ENCODE measurements around the gene SPAG7.

The SPAG7 gene

GRCh38 chr17:4949321-4950074, 18.1 kb downstream of the SPAG7 start:
- peak; percentile 32 to 62 for DNase-seq

- peak; percentile 80 to 86 for DNase-seq
Measured at GRCh38 chr17:4948931-4949320, 18.7 kb downstream of the SPAG7 start.

GRCh38 chr17:4948166-4948930, 19.3 kb downstream of the SPAG7 start, which contains the start of gene PFN1:
Gene PFN1, minus strand, starts transcription at chr17:4948530. Its CDS starts 136 bp downstream, at chr17:4948394.
- peak; percentile 65 to 74 for DNase-seq

DNA sequence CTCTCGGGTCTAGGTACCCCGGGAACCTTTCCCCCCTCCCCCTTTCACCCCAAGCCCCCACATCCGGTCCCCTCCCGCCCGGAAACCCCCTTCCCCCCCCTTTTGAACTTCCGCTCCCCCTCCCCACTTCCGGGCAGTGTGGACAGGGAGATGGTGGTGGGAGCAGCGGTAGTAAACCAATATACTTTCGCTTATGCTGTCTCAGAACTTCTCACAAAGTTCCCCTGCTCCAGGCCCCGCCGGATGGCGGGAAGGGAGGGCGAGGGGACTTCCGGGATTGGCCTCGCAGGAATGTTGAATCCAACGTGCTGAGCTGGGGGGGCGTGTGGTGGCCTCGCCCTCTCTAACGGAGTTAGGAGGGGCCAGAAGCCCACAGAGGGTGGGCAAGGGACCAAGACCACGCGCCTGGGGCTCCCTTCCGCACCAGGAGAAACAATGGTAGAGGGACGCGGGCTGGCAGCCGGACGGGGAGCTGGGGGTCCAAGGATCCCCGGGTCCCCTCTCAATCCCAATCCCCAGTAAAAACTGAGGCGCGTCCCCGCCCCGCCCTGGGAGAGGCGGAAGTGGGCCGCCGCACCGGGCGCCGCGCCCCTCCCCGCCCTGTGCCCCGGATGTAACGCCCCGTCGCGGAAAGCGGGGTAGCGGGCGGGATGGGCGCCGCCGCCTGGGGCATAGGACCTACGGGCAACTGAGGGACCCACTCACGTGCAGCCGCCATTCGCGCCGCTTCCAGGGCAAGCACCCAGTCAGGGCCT, 20.0 kb downstream of the SPAG7 start:
- peak in 1 of 2 experiments; percentile 38 for DNase-seq

GRCh38 chr17:4947010-4947410, 20.6 kb downstream of the SPAG7 start:
- DNase-seq, result no peak

DNA sequence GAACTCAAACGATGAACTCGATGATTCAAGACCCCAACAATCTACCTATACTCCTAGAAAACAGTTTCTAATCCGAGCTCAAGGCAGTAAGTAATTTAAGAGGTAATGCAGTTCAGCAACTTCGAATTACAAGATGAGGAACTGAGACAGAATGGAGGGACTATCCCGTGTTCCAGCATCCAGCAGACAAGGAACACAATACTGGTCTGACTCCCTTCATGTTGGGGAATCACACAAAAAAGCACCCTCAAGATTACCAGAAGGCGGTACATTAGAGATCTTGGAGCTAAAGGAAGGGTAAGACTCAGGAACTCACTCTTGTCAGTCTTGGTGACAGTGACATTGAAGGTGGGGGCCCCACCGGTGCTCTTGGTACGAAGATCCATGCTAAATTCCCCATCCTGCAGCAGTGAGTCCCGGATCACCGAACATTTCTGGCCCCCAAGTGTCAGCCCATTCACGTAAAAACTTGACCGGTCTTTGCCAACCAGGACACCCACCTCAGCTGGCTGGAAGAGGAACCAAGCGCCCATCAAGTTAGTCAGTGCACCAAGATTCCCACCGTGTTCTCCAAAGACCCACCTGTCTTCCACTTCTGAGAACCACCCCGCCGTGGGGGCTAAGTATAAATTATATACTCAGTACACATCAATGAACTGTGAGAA, 21.2 kb downstream of the SPAG7 start:
- no peak for DNase-seq

GRCh38 chr17:4945944-4946280, 21.7 kb downstream of the SPAG7 start:
- no peak for DNase-seq

DNA sequence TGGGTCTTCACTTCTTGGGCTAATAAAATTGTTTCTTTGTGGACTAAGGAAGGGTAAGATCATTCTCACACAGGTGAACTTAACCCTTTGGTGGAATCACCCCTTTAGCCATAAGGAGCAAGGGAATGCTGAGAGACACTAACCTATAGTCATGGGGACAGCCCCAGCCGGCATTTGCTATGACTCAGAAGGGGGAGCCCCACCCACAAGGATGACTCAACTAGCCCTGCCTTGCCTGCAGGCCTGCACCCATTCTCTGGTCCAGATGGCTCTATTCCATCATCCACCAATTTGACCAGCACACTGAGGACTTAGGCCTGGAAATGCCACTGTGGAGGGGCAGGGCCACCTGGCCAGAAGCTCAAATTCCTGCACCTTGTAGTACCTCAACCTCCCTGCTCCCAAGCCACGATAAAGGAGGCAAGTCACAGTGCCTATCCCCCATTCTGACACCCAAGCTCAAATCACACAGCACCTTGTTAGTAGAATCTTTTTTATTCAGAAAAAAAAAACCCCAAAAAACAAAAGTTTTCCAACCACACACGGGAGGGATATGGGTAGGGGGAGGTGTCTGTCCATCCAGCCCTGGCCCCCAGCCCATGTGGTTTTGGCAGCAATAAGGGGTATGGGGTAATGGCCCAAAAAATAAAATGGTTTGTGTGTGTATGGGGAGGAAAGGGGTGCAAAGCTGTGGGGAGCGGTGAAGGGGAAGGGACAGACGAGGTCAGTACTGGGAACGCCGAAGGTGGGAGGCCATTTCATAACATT, 22.3 kb downstream of the SPAG7 start:
- no peak for DNase-seq

- DNase-seq, result no peak
Measured at GRCh38 chr17:4944554-4945175, 23.0 kb downstream of the SPAG7 start.

GRCh38 chr17:4944163-4944553, 23.5 kb downstream of the SPAG7 start:
- DNase-seq, result no peak

DNA sequence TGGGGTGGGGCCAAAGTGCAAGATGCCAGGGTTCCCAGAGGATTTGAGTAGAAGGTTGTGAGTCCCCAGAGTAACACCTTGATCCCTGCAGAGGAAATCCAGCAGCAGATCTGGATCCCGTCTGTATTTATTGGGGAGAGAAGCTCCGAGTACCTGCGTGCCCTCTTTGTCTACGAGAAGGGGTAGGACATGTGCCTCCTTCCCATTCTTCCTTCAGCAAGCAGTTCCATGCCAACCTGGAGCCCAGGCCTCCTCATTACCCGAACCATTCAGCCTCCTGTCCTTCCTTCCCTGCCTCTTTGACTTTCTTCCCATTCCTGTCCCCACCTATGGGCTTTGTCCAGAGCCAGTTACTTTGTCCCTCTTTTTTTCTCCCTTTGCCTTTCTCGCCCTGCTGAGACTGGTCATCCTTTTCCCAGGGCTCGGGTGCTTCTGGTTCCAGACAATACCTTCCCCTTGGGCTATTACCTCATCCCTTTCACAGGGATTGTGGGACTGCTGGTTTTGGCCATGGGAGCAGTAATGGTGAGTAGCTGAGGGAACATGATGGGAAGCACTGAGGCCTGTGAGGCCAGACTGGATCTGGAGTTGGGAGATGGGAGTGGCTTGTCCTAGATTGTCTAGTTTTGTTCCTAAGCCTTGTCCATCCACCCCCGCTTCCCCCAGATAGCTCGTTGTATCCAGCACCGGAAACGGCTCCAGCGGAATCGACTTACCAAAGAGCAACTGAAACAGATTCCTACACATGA, 24.7 kb downstream of the SPAG7 start:
- DNase-seq, result no peak

DNA sequence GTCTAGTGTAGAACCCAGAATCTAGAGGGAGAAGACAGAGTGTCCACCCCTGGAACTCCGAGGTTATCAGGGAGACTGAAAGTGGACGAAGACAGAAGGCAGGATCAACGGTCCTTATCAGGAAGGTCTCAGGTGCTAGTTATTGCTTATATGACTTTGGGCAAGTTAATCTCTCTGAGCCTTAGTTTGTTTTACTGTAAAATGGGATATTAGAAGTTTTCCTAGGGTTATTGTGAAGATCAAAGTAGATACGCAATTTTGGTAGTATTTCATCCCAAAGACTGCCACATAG, 26.4 kb downstream of the SPAG7 start:
- DNase-seq, result no peak

DNA sequence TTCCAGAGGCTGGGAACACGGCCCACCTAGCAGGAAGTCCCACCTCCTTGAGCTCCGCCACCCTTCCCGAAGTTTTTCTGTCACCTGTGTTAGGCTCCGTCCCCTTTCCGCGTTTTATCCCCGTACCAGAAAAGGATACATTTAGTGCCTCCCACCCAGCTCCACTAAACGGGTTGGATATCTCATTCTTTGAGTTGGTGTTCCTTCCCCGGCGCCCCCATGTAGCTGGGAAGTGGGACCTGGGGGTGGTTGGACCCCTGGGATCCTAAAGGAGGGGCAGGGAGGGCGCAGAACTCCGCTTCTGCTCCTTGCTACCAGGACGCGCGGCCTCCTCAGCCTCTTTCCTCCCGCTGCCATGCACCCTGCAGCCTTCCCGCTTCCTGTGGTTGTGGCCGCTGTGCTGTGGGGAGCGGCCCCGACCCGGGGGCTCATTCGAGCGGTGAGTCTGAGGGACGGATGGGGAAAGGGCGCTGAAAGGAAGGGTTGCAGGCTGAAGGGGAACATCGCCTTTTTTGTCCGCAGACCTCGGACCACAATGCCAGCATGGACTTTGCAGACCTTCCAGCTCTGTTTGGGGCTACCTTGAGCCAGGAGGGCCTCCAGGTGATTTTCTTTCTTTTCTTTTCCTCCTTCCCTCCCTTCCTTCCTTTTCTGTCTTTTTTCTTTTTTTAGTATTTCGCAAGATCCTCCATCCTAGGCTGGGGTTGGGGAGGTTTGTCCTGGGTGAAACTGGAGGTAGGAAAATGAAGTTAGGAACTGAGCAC, 26.9 kb downstream of the SPAG7 start:
- DNase-seq, result no peak

GRCh38 chr17:4939796-4940554, 27.6 kb downstream of the SPAG7 start, which contains the start of the genes RNF167 and SLC25A11:
Gene RNF167, plus strand, starts transcription at chr17:4940268. Its CDS starts 642 bp downstream, at chr17:4940910.
Gene SLC25A11, minus strand, starts transcription at chr17:4940046. Its CDS starts 136 bp downstream, at chr17:4939910.
- DNase-seq, result peak; percentile 98 to 99

DNA sequence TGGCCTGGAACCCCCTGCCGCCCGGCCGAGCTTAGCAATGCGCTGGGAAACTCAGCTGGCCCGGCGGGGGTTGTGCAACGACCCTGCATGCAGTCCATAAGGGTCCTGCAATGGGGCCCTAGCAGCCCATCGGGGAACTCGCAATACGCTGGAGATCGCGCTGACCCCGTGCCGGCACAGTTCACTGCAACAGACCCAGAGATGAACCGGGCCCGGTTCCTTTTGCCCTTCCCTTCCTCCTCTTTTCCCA, 28.1 kb downstream of the SPAG7 start:
- no peak for DNase-seq

DNA sequence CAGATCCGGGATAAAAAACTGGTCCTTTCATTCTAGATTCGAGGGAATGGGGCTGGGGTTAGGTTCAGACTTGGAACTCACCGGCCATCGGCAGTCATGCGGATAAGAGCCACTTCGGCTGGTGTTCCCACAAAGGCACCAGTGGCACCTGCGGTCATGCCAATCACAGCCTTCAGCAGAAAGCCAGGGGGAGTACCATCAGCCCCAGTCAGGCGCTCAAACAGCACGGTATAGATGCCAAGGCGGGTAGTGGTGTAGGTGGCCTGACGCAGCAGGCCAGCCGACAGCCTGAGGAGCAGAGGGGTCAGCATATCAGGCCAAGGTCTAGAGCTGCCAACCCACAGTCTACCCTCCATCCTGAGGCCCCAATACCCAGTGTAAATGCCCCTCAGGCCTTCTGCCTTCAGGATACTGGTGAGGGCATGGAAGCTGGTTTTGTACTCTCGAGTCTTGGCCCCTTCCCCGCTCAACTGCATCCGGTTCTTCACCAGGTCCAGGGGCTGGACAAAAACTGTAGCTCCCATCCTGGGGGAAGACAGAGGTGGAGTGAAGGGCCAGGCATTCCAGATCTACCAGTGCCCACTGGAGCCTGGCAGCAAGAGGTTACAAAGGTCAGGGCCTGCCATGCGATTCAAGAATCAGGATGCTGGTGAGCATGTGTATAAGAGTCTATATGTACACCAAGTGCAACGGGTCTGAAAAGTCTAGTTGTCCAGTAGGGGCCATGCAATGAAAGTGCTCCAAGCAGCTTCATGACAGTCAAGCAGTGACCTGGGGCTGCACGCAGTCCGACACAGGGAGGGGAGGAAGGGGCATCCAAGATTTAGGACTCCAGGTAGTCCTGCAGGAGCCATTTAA, 28.7 kb downstream of the SPAG7 start:
- DNase-seq, result no peak

DNA sequence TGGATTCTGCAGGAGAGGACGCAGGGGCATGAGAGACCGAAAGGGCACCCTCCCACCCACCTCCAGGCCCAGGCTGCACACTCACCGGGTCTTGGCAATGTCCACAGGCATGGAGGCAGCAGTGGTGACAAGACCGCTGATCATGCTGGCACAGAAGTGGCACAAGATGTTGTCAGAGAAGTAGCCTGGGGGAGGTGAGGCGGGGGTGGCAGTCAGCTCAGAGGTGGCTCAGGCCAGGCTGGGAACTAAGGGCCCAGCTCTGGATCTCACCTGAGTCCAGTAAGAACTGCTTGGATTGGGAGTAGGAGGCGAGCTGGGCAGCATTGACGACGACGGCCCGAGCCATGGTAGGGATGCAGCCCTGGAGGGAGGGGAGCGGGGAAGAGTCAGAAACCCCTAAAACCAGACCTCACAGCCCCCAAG, 29.5 kb downstream of the SPAG7 start:
- DNase-seq, result no peak

GRCh38 chr17:4937553-4937952, 30.1 kb downstream of the SPAG7 start:
- no peak for DNase-seq

- DNase-seq, result no peak
Measured at GRCh38 chr17:4936436-4936835, 31.2 kb downstream of the SPAG7 start.
